ENCODE results near the gene ROCK2.

- peak; percentile 65; the same call in 1 of the 2 replicates for TF ChIP-seq TAF1 (IDR thresholded peaks at IDR 0.05; ENCODE audit: borderline replicate concordance, insufficient read depth, low read length)
- TF ChIP-seq, protein P1, sequence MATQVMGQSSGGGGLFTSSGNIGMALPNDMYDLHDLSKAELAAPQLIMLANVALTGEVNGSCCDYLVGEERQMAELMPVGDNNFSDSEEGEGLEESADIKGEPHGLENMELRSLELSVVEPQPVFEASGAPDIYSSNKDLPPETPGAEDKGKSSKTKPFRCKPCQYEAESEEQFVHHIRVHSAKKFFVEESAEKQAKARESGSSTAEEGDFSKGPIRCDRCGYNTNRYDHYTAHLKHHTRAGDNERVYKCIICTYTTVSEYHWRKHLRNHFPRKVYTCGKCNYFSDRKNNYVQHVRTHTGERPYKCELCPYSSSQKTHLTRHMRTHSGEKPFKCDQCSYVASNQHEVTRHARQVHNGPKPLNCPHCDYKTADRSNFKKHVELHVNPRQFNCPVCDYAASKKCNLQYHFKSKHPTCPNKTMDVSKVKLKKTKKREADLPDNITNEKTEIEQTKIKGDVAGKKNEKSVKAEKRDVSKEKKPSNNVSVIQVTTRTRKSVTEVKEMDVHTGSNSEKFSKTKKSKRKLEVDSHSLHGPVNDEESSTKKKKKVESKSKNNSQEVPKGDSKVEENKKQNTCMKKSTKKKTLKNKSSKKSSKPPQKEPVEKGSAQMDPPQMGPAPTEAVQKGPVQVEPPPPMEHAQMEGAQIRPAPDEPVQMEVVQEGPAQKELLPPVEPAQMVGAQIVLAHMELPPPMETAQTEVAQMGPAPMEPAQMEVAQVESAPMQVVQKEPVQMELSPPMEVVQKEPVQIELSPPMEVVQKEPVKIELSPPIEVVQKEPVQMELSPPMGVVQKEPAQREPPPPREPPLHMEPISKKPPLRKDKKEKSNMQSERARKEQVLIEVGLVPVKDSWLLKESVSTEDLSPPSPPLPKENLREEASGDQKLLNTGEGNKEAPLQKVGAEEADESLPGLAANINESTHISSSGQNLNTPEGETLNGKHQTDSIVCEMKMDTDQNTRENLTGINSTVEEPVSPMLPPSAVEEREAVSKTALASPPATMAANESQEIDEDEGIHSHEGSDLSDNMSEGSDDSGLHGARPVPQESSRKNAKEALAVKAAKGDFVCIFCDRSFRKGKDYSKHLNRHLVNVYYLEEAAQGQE (IDR thresholded peaks at IDR 0.05; ENCODE audit: insufficient read depth in 1 of 2, low read depth in 2 of 2, low read length in 2 of 2) = no peak
- TF ChIP-seq POLR2AphosphoS5 (IDR thresholded peaks at IDR 0.05; ENCODE audit: low read depth, low read length) = 0 out of 2 replicates have a peak, but pooled peaks have one; percentile 32
- peak; percentile 65; the same call in 1 of the 2 replicates for TF ChIP-seq SIN3A (IDR thresholded peaks at IDR 0.05; ENCODE audit: borderline replicate concordance, insufficient read depth, low read length)
Observed at GRCh38 chr2:11343650-11344341, 640 bp downstream of the ROCK2 start.

Data from PFSK-1 (cell line).